GM12865 (cell line): ENCODE measurements around the gene NRP2.

Experiments
- DNase-seq: peaks from one replicate; pipeline ENCODE4 v3.0.0; 2010; ENCODE audit warnings: low read depth
- H3K4me3 ChIP-seq: 2 replicates; pipeline ENCODE4 v1.5.1; 2011; ENCODE audit warnings: mild to moderate bottlenecking, low read depth, low read length, control low read depth
- CTCF ChIP-seq: IDR thresholded peaks from 2 replicates; pipeline ENCODE4 v1.5.1; 2011; ENCODE audit warnings: low read length, control low read depth, low read depth, inconsistent platforms; ENCODE audit not compliant: insufficient read depth; ENCODE audit errors: missing control alignments

The NRP2 gene

GRCh38 chr2:205658068-205658467 lies 24.2 kb upstream of the NRP2 start:
- TF ChIP-seq CTCF = no peak
- no peak overlapping the region for H3K4me3 ChIP-seq
- DNase-seq = no peak

GRCh38 chr2:205658572-205658971 lies 23.7 kb upstream of the NRP2 start:
- no peak overlapping the region for H3K4me3 ChIP-seq
- no peak for DNase-seq
- TF ChIP-seq CTCF = no peak

- DNase-seq = no peak
These were observed 22.4 kb upstream of the NRP2 start for GRCh38 chr2:205659922-205660321.

GRCh38 chr2:205660521-205661124 lies 21.7 kb upstream of the NRP2 start:
- no peak for TF ChIP-seq CTCF
- DNase-seq = peak; percentile 24
- H3K4me3 ChIP-seq = no peak overlapping the region

More at GRCh38 chr2:205659922-205660321, 22.4 kb upstream of the NRP2 start:
- TF ChIP-seq CTCF = no peak
- no peak overlapping the region for H3K4me3 ChIP-seq

- H3K4me3 ChIP-seq = no peak overlapping the region
- no peak for TF ChIP-seq CTCF
- DNase-seq = no peak
These were observed 21.0 kb upstream of the NRP2 start for GRCh38 chr2:205661281-205661680.

- DNase-seq = no peak
- TF ChIP-seq CTCF = no peak
- no peak overlapping the region for H3K4me3 ChIP-seq
These were observed 19.9 kb upstream of the NRP2 start for GRCh38 chr2:205662206-205662965.
